A549 treated with AZD9567 at 1 μM for 4 hours (cell line): ENCODE data around the gene GSTA3. TPM values are rescaled to one million over a fixed set of nuclear protein-coding genes. Genes with fewer than 3 reads are reported as not detected.

ENCODE experiments used
- total RNA-seq: library from RNA; stranded (reverse); fragments of 200-300 nt; extraction: Qiagen RNA extraction; gene quantifications from 5 replicates; pipeline ENCODE4 v1.2.3, GENCODE V29; 2022; ENCODE audit not compliant: insufficient read depth

Gene GSTA3
- total RNA-seq, result not detected in 5 replicates

DNA sequence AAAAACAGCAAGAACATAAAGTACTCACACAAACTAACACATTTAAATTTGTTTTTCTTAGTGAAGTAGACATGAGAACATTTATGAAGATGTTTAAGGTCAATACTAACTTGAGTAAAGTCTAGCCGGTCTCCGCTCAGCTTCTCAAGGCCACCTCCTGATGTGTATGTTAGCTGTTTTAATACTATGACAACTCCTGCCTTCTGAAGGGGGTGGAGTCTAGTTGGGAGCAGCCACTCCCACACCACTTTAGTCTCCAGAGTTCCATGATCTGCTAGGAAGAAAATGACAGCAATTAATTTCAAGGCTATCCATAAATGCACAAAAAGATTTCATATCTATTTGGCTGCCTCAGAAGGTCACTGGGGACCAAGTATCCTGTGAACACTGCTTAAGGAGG is at the start of gene GSTA3:
Gene GSTA3, minus strand, starts transcription at position 168 of the 400 bp plus-strand sequence. CDS start 3,864 bp downstream, outside the sequence.

Other genes with a start within 250 kb of the GSTA3 start
- gene TMEM14A, start 238.6 kb downstream of the GSTA3 start, total RNA-seq, result 35.0 to 39.3 TPM (median 38.9 TPM) in 5 replicates
- gene GSTA2, start 146.2 kb downstream of the GSTA3 start, total RNA-seq, result 0.06 to 0.08 TPM in 2 of 5 replicates, not detected in the others
- gene GSTA1, start 105.9 kb downstream of the GSTA3 start, total RNA-seq, result not detected in 5 replicates
- gene GSTA5, start 68.9 kb downstream of the GSTA3 start, total RNA-seq, result not detected in 5 replicates
- 7.2 to 9.3 TPM (median 8.4 TPM) in 5 replicates for gene GSTA4, start 85.6 kb upstream of the GSTA3 start, total RNA-seq
- 1.5 to 3.0 TPM (median 2.2 TPM) in 5 replicates for gene CILK1, start 152.1 kb upstream of the GSTA3 start, total RNA-seq
- gene FBXO9, start 155.7 kb upstream of the GSTA3 start, total RNA-seq, result 18.3 to 43.1 TPM (median 38.4 TPM) in 5 replicates
- gene GCM1, start 239.1 kb upstream of the GSTA3 start, total RNA-seq, result 0.03 to 0.07 TPM (median 0.06 TPM) in 3 of 5 replicates, not detected in the others